22Rv1 (cell line): ENCODE measurements around the gene NRXN3.

Source experiments
- ZFX ChIP-seq: fragments of 450-650 bp; IDR thresholded peaks from 2 replicates; pipeline ENCODE4 v1.6.1; 2017; ENCODE audit warnings: antibody characterized with exemption, borderline replicate concordance
- TF ChIP-seq, protein P1 (sequence below): fragments of 450-650 bp; IDR thresholded peaks from 2 replicates; pipeline ENCODE4 v1.5.1; 2017; ENCODE audit warnings: mild to moderate bottlenecking

DNA sequence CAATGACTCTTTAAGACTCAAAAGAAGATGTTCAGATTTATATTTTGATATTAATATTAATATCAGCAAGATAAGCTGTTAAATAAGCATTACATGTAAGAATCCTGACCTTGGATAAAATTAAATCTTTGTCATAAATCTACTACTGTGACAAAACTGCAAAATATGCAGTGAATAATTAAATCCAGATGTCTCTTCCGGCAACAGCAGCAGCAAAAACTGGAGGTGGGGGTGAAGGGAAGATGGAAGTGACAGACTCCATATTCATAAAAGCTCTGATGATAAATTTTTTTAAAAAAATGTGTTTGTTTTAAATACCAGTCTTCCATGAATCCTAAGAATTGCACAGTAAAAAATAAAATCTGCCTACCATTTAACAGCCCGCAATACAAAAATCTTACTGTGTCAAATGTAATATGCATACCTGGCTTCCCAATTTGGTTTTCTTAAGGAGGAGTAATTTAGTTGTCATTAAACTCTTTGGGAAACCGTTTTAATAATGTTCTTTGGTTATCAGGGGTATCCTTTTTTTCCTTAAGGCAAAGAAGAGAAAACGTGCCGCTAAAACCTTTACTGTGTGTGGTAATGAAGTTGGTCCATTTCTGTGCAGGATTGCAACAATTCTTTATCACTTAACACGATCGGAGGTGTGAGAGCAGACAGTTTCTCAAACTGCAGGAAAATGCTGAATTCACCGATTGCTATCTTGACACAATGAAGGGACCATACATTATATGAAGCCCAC lies 1562.9 kb downstream of the NRXN3 start:
- TF ChIP-seq, protein P1, sequence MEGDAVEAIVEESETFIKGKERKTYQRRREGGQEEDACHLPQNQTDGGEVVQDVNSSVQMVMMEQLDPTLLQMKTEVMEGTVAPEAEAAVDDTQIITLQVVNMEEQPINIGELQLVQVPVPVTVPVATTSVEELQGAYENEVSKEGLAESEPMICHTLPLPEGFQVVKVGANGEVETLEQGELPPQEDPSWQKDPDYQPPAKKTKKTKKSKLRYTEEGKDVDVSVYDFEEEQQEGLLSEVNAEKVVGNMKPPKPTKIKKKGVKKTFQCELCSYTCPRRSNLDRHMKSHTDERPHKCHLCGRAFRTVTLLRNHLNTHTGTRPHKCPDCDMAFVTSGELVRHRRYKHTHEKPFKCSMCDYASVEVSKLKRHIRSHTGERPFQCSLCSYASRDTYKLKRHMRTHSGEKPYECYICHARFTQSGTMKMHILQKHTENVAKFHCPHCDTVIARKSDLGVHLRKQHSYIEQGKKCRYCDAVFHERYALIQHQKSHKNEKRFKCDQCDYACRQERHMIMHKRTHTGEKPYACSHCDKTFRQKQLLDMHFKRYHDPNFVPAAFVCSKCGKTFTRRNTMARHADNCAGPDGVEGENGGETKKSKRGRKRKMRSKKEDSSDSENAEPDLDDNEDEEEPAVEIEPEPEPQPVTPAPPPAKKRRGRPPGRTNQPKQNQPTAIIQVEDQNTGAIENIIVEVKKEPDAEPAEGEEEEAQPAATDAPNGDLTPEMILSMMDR, result no peak
- no peak for TF ChIP-seq ZFX
